GM21786 (cell line): ENCODE measurements around the gene IFI6.
"Not testable (repeated sequence)": the region's sequence is repeated elsewhere in the genome, so short reads cannot be mapped to it uniquely, and the experiment has no call there.

ENCODE experiments used
- ATAC-seq: cut with Tn5 transposase; IDR thresholded peaks from one replicate; pipeline ENCODE4 v1.9.1; 2021; ENCODE audit not compliant: unreplicated experiment

IFI6 gene

GRCh38 chr1:27671964-27672749 is at the start of gene IFI6:
TSS of gene IFI6 (minus strand) at chr1:27672192. CDS start at chr1:27669314, 2,878 bp downstream.
- ATAC-seq: peak; percentile 83

DNA sequence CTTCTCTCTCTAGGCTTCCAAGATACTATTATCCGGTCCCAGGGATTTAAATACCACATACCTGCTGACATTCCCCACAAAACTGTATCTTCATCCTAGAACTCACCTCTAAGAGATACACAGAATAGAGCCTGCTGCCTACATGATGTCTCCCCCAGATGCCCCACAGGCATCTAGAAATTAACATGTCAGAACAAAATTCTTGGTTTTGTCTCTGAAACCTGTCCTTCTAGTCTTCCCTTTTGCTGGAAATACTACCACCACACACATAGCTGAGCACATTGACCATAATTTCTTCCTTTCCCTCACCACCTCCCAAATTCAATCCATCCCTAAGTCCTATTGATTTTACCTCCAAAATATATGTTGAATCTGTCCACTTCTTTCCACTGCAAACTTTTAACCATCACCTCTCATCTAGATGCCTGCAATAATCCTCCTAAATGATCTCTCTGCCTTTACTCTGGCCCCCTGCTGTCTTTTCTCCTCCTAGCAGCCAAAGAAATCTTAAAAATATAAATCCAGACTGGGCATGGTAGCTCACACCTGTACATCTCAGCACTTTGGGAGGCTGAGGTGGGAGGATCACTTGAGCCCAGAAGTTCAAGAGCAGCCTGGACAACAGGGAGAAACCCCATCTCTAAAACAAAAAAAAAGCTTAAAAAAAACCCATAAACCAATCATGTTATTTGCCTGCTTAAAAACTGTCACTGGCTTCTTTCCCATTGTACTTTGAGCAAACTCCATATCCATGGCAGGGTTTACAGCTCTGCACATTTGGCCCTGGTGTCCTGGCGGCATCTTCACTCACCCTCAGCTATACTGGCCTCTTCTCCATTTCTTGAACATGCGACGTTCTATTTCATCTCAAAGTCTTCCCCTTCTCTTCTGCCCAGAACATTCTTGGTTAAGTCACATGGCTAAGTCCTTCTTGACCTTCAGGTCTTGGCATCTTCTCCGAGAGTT is 47.6 kb upstream of the IFI6 start:
- ATAC-seq: no peak

GRCh38 chr1:27716262-27716895 is 44.4 kb upstream of the IFI6 start:
- no peak for ATAC-seq

- no peak for ATAC-seq
These were observed 42.0 kb upstream of the IFI6 start for GRCh38 chr1:27713869-27714513.

- no peak for ATAC-seq
These were observed 41.2 kb upstream of the IFI6 start for GRCh38 chr1:27713139-27713725.

DNA sequence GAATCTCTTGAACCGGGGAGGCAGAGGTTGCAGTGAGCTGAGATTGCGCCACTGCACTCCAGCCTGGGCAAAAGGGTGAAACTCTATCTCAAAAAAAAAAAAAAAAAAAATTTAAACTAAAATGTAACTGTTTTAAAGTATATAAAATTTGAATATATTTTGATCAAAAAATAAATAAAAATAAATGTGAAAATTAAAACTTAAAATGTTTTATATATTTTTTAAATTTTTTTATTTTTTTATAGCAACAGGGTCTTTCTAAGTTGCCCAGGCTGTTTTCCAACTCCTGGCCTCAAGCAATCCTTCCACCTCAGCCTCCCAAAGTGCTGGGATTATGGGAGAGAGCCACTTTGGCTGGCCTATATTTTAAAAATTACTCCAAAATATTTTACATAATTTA is 38.6 kb upstream of the IFI6 start:
- no peak for ATAC-seq

GRCh38 chr1:27705545-27705944 is 33.6 kb upstream of the IFI6 start:
- ATAC-seq: no peak

DNA sequence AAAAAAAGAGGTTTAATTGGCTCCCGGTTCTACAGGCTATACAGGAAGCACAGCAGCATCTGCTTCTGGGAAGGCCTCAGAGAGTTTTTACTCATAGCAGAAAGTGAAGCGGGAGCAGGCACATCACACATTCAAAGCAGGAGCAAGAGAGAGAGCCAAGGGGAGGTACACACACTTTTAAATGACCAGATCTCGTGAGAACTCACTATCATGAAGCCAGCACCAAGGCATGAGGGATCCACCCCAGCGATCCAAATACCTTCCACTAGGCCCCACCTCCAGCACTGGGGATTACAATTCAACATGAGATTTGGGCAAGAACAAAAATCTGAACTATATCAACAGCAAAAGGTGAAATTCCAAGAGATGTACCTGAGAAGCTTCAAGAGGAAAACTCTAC is 33.0 kb upstream of the IFI6 start:
- ATAC-seq: no peak

- ATAC-seq: not testable (repeated sequence)
These were observed 24.8 kb upstream of the IFI6 start for GRCh38 chr1:27696835-27697234.

- no peak for ATAC-seq
These were observed 18.2 kb upstream of the IFI6 start for GRCh38 chr1:27690183-27690582.

GRCh38 chr1:27689423-27690173 is 17.6 kb upstream of the IFI6 start:
- ATAC-seq: peak; percentile 69

- no peak for ATAC-seq
These were observed 15.9 kb upstream of the IFI6 start for GRCh38 chr1:27687906-27688305.

GRCh38 chr1:27686223-27686990 is 14.4 kb upstream of the IFI6 start:
- no peak for ATAC-seq

DNA sequence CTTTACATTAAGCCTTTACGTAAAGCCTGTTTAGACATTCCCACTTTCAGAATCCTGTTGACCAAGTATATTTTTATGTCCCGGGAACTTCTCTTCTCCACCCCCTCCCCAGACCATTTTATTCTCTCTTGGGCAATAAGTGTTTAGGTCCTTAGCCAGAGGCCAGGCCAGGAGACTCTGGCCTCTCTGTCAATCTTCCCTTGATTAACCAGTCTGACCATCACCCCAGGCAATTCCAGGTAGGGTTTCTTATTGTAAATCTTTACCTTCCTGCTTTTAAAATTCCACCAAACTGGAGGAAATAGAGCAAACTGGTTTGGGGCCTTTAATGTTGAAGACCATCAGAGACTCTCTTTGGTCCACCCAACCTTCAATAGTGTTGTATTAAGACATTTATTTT is 12.2 kb upstream of the IFI6 start:
- ATAC-seq: no peak

DNA sequence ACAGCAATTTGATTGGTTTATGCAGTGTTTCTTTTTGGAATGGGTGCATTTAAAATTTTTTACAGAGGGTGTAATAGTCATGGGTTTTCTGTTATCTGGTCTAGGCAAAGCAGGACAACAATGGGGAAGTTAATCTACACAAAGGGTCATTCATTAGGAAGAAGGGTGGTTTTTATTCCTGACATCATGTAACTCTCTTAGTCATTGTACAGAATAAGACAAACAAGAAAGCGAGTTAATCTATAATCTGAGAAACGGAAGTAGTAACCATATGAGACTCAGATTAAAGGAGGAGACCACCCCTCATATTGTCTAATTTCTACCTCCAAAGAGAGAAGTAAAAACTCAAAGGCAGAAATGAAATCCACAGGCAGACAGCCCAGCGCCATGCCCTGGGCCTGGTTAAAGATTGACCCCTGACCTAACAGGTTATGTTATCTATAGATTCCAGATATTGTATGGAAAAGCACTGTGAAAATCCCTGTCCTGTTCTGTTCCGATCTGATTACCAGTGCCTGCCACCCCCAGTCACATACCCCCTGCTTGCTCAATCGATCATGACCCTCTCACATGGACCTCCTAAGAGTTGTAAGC is 10.5 kb upstream of the IFI6 start:
- ATAC-seq: no peak

GRCh38 chr1:27681580-27681979 is 9.6 kb upstream of the IFI6 start:
- not testable (repeated sequence) for ATAC-seq

DNA sequence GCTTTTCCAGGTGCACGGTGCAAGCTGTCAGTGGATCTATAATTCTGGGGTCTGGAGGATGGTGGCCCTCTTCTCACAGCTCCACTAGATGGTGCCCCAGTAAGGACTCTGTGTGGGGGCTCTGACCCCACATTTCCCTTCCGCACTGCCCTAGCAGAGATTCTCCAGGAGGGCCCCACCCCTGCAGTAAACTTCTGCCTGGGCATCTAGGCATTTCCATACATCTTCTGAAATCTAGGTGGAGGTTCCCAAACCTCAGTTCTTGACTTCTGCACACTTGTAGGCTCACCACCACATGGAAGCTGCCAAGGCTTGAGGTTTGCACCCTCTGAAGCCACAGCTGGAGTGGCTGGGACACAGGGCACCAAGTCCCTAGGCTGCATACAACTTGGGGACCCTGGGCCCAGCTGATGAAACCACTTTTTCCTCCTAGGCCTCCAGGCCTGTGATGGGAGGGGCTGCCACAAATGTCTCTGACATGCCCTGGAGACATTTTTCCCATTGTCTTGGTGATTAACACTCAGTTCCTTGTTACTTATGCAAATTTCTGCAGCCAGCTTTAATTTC is 8.3 kb upstream of the IFI6 start:
- ATAC-seq: not testable (repeated sequence)

- ATAC-seq: no peak
These were observed 6.8 kb upstream of the IFI6 start for GRCh38 chr1:27678747-27679146.
